ENCODE data around the gene TMEM184A.

The TMEM184A gene

GRCh38 chr7:1549357-1550004 lies 6.5 kb downstream of the TMEM184A start:
- no peak for DNase-seq

- no peak for DNase-seq
Observed at GRCh38 chr7:1548944-1549343, 7.1 kb downstream of the TMEM184A start.

GRCh38 chr7:1548438-1548831 lies 7.6 kb downstream of the TMEM184A start:
- no peak for DNase-seq

- DNase-seq: no peak
Observed at GRCh38 chr7:1547777-1548437, 8.1 kb downstream of the TMEM184A start.

GRCh38 chr7:1546909-1547776 lies 8.9 kb downstream of the TMEM184A start:
- no peak for DNase-seq

- no peak for DNase-seq
Observed at GRCh38 chr7:1546274-1546908, 9.6 kb downstream of the TMEM184A start.

- no peak for DNase-seq
Observed at GRCh38 chr7:1545417-1546246, 10.4 kb downstream of the TMEM184A start.

GRCh38 chr7:1544896-1545416 lies 11.0 kb downstream of the TMEM184A start:
- no peak for DNase-seq

GRCh38 chr7:1544178-1544895 lies 11.7 kb downstream of the TMEM184A start:
- DNase-seq: no peak

GRCh38 chr7:1543826-1544177 lies 12.2 kb downstream of the TMEM184A start:
- no peak for DNase-seq

GRCh38 chr7:1542841-1543747 lies 12.9 kb downstream of the TMEM184A start:
- DNase-seq: no peak

GRCh38 chr7:1542329-1542728 lies 13.7 kb downstream of the TMEM184A start:
- DNase-seq: no peak

- DNase-seq: no peak
Observed at GRCh38 chr7:1541431-1542162, 14.4 kb downstream of the TMEM184A start.

- no peak for DNase-seq
Observed at GRCh38 chr7:1540776-1541271, 15.2 kb downstream of the TMEM184A start.

GRCh38 chr7:1539882-1540775 lies 15.9 kb downstream of the TMEM184A start:
- DNase-seq: no peak

GRCh38 chr7:1539181-1539881 lies 16.7 kb downstream of the TMEM184A start:
- DNase-seq: no peak

- no peak for DNase-seq
Observed at GRCh38 chr7:1538544-1539180, 17.3 kb downstream of the TMEM184A start.

Measured in stimulated activated CD4-positive, alpha-beta T cell treated with anti-CD3 and anti-CD28 coated beads, Interleukin-4, amount 100 ng/mL, for 1 hour (primary cell).